Measurements from ENCODE around the gene MYO1G.

DNA sequence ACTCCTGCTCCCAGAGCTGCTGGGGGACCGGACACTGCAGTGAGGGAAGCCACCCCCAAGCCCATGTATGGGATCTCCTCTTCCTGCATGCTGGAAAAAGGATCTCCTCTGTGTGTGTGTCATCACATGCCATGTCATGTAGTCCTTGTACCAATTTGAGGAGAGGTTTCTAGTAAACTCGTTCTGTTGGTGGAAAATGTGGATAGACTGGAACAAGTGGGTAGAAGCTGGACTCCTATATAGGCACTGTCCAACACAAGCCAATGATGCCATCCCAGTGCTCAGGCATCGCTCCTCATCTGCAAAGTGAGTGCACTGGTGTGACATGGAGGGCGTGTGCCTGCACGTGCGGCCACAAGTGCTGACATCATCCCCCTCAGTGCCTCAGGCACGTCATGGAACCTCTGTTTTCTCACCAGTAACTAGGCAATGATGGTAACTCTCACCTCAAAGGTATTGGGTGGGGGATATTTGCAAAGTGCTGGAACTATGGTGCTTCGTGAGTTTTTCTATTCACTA lies 19.3 kb downstream of the MYO1G start:
- TF ChIP-seq CTCF (conservative IDR thresholded peaks at IDR 0.05; ENCODE audit: low read length) = no peak
- TF ChIP-seq EZH2phosphoT487 (IDR thresholded peaks at IDR 0.05; ENCODE audit: borderline replicate concordance) = no peak

All from Loucy (cell line).